Prostate gland (tissue), 2 donors: ENCODE data around the gene LTA4H.

Experiments used
- POLR2A ChIP-seq: fragments of 450-650 bp; IDR thresholded peaks from one replicate; pipeline ENCODE4 v1.6.1; 2016; ENCODE audit warnings: antibody characterized with exemption, mild to moderate bottlenecking
- POLR2AphosphoS5 ChIP-seq: sonication (generic); formaldehyde crosslinking; IDR thresholded peaks from one replicate; pipeline ENCODE4 v1.6.1; 2017; ENCODE audit warnings: antibody characterized with exemption
- TF ChIP-seq, protein P1 (sequence below), 4 experiments: fragments of 200-600 bp in 2 of 4; fragments of 450-650 bp in 2 of 4; sonication (generic) in 2 of 4; IDR thresholded peaks; 1 replicate in 3 of 4; 2 replicates in 1 of 4; pipeline ENCODE4 v1.5.1; 2016 to 2019; ENCODE audit warnings: antibody characterized with exemption in 4 of 4, mild to moderate bottlenecking in 2 of 4, moderate library complexity in 2 of 4

DNA sequence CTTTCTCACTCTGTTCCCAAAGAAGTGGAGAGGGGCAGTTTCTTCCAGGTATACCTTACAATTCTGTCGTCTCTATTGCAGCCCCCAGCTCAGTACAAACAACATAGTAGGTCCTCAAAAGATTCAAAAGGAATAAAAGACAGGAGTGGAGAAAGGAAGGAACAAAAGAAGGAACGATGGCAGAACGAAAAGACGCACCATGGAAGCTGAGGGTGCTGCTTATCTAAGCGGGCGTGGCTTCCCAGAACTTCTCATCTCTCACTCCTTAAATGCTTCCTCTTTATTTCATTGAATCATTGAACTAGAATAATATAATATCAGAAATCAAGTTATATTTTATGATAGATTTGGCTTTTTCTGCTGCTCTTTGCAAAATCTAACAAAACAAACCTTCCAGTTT is 13.7 kb upstream of the LTA4H start:
- TF ChIP-seq, protein P1, sequence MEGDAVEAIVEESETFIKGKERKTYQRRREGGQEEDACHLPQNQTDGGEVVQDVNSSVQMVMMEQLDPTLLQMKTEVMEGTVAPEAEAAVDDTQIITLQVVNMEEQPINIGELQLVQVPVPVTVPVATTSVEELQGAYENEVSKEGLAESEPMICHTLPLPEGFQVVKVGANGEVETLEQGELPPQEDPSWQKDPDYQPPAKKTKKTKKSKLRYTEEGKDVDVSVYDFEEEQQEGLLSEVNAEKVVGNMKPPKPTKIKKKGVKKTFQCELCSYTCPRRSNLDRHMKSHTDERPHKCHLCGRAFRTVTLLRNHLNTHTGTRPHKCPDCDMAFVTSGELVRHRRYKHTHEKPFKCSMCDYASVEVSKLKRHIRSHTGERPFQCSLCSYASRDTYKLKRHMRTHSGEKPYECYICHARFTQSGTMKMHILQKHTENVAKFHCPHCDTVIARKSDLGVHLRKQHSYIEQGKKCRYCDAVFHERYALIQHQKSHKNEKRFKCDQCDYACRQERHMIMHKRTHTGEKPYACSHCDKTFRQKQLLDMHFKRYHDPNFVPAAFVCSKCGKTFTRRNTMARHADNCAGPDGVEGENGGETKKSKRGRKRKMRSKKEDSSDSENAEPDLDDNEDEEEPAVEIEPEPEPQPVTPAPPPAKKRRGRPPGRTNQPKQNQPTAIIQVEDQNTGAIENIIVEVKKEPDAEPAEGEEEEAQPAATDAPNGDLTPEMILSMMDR (IDR thresholded peaks at IDR 0.05), result no peak
- TF ChIP-seq POLR2A (no peak), POLR2AphosphoS5 (no peak)
